HG02943 (cell line): ENCODE results near the gene OBSCN.
"Not testable (repeated sequence)": the region's sequence is repeated elsewhere in the genome, so short reads cannot be mapped to it uniquely, and the experiment has no call there.

ENCODE experiments used
- ATAC-seq: cut with Tn5 transposase; IDR thresholded peaks from one replicate; pipeline ENCODE4 v1.9.1; 2021; ENCODE audit warnings: mild to moderate bottlenecking, low read depth, moderate library complexity; ENCODE audit not compliant: unreplicated experiment

The OBSCN gene

DNA sequence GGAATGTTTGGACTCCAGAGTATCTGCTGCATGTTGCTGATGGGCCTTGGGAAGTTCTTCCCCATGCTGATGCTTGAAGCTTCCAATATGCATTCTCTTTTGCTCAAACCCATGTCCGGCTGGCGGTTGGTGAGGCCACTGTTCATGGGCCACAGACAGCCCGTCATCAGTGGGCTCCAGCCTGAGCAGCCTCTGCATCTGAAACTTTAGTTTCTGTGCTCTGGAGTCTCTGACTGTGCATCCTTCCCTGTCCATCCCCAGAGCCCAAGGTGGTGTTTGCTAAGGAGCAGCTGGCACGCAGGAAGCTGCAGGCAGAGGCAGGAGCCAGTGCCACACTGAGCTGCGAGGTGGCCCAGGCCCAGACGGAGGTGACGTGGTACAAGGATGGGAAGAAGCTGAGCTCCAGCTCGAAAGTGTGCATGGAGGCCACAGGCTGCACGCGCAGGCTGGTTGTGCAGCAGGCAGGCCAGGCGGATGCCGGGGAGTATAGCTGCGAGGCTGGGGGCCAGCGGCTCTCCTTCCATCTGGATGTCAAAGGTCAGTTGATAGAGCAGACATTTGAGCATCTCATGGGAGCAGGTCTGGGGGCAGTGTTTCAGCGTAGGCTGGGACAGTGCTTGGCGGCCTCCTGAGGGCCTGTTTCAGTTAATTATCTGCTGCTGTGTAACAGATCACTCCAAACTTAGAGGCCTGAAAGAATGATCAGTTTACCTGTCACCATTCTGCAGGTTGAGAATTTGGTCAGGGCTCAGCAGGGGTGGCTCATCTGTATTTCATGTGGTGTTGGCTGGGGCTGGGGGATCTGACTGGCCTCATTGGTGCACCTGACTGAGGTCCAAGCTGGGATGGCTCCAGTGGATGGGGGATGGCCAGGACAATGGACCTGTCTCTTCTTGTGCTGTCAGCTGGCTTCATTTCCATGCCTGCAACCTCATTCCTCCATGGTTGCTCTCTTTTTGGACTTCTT is 16.6 kb downstream of the OBSCN start:
- ATAC-seq: no peak

DNA sequence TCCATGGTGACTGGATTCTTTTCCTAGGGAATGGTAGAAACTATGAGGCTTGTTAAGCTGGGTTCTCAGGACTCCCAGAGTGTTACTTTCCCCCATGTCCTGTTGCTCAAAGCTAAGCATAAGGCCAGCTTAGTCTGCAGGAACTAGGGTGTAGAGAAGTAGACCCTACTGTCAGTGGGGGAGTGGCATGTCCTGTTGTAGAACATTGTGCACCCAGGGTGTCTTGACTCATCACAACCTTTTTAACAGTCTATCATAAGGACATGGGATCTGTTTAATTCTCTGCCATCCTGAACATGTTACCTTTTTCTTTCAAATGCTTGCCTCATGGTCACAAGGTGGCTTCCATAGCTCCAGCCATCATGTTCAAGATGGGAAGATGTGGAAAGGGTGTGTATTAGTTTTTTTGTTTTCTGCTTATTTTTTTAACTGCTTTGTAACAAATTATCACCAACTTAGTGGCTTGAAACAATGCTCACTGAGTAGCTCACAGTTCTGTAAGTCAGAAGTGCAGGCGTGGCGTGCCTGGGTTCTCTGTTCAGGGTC is 17.4 kb downstream of the OBSCN start:
- no peak for ATAC-seq

GRCh38 chr1:228225740-228226139 is 17.9 kb downstream of the OBSCN start:
- ATAC-seq: no peak

- no peak for ATAC-seq
Observed at GRCh38 chr1:228226141-228226874, 18.5 kb downstream of the OBSCN start.

DNA sequence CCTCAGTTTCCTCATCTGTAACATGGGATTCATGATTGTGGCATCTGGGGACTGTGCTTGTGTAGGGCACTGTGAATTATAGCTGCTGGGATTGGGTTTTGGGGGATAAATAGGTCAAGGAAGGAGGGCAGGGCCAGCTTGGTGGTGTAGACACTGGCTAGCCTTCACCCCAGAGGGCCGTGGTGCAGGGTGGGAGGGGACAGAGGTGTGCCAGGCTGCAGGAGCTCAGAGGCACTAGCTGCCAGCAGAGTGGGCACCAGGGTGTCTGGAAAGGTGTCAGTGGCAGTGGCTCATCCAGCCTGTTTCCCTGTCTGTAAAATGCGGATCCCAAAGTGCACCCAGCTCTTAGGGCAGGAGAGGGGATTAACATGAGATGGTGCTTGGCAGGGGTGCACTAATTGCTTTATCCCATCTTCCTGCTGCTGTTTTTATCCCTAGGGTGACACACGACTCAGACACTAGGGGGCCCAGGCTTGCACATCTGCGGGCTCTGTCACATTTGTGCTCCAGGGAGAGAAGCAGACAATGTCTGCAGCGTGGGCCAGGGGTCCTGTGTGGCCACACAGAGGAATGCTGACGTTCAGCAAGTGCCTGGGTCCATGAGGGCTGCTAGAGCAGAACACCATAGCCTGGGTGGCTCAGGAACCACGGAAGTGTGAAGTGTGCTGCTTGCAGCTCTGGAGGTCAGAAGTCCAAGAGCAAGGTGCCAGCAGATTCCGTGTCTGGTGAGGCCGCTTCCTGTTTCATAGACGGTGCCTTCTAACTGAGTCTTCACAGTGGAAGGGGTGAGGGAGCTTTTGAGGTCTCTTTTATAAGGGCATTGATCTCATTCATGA is 19.3 kb downstream of the OBSCN start:
- no peak for ATAC-seq

GRCh38 chr1:228228147-228228546 is 20.3 kb downstream of the OBSCN start:
- not testable (repeated sequence) for ATAC-seq

GRCh38 chr1:228228601-228229074 is 20.8 kb downstream of the OBSCN start:
- ATAC-seq: no peak

DNA sequence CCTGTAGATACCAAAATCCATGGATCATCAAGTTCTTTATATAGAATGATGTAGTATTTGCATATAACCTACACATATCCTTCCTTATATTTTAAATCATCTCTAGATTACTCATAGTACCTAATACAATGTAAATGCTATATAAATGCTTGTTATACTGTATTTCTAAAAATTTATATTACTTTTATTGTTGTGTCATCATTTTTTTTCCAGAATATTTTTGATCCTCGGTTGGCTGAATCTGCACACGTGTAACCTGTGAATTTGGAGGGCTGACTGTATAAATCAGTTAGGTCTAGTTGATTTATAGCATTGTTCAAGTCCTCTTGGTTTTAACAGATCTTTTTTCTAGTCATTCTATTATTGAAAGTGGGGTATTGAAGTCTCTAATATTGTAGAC is 23.3 kb downstream of the OBSCN start:
- no peak for ATAC-seq

GRCh38 chr1:228233136-228233535 is 25.3 kb downstream of the OBSCN start:
- ATAC-seq: no peak

- ATAC-seq: no peak
Observed at GRCh38 chr1:228234921-228235320, 27.1 kb downstream of the OBSCN start.

DNA sequence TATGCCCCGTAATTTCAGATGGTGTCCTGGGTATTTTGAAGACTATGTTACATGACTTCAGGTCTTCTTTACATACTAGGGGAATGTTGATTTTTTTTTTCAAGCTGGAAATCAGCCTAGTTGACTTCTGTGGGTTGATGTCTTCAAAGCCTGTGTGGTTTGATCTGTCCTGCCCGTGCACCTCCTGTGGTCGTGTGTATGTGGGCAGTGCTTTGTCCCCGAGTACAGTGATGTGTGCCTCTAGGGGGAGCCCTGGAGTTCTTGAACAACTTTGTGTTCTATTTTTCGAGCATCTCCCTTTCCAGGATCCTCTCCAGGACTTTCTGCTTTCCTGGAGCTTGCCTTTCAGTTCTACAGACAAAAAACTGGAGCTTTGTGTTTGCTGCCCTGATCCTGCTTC is 28.9 kb downstream of the OBSCN start:
- no peak for ATAC-seq

DNA sequence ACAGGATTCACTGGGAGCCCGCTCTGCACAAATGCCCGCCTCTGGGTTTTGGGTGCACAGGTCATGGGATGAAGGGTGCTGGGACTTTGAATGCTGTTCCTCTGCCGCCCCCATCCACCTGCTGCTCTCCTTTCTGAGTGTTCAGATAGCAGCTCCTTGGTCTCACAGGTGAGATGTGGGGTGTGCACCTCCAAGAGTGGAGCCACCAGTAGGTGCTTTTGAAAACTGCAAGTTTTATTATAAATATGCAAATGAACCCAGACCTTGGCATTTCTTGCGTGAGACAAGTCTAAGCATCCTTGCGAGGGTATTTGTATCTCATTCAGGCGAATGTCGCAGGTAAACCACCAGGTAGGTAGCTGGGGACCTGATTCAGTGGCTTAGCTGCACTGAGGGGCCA is 30.2 kb downstream of the OBSCN start:
- no peak for ATAC-seq

- no peak for ATAC-seq
Observed at GRCh38 chr1:228238461-228238860, 30.6 kb downstream of the OBSCN start.

DNA sequence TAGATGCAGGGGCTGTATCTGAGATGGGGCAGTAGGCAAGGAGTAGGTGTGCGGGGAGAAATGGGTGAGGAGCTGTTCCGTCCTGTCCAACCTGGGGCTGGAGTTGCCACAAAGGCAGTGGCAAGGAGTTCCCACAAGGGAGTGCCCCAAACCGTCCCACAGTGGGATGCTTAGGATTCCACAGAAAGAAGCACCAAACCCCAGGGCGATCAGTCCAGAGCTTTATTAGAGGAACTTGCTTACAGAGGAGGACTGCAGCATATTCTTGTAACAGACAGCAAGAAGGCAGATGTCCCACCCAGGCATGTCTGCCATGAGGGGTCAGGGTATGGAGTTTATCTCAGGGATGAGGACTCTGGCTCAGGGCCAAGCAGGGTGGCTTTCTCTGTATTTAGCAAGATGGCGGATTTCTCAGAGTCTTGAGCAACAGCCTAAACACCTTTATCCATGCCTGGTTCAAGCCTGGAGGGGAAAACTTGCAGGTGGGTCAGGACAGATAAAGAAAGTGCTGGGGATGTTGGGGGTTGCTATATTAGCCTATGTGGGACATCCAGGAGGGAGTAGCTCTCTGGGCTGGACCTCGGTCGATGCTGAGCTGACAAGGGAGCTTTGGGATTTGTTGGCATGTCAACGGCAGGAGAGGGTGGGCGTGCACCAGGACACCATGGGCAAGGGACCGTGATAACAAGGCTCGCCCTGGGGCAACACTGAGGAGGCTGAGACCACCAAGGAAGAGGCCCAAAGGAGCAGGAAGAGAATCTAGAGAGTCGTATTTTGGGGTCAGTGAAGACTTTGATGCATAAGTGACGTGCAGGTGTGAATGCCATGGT is 32.8 kb downstream of the OBSCN start:
- ATAC-seq: no peak

GRCh38 chr1:228241259-228241658 is 33.4 kb downstream of the OBSCN start:
- no peak for ATAC-seq

GRCh38 chr1:228242409-228242808 is 34.6 kb downstream of the OBSCN start:
- ATAC-seq: no peak

GRCh38 chr1:228243093-228243492 is 35.2 kb downstream of the OBSCN start:
- no peak for ATAC-seq

DNA sequence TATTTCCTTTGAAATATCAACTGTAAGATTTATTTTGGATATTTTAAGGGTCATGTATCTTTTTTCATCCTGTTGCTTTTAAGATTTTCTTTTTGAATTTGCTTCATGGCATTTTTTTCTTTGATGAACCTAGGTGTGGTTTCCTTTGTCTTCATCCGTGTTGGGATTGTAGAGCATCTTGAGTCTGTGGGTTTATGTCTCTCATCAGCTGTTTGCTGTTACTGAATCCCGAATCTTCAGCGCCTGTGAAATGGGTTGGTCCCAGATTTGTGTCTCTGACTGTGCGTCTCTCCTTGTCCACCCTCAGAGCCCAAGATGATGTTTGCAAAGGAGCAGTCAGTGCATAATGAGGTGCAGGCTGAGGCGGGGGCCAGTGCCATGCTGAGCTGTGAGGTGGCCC is 36.1 kb downstream of the OBSCN start:
- ATAC-seq: not testable (repeated sequence)

DNA sequence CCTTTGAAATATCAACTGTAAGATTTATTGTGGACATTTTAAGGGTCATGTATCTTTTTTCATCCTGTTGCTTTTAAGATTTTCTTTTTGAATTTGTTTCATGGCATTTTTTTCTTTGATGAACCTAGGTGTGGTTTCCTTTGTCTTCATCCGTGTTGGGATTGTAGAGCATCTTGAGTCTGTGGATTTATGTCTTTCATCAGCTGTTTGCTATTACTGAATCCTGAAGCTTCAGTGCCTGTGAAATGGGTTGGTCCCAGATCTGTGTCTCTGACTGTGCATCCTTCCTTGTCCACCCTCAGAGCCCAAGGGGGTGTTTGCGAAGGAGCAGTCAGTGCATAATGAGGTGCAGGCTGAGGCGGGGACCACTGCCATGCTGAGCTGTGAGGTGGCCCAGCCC is 37.3 kb downstream of the OBSCN start:
- ATAC-seq: no peak
